H9 (cell line): ENCODE measurements around the gene CDKN2AIPNL. TPM values are rescaled to one million over a fixed set of nuclear protein-coding genes. Genes with fewer than 3 reads are reported as not detected.

Source experiments
- DNase-seq: peaks from one replicate; pipeline ENCODE4 v3.0.0-alpha.2; 2017
- H2AFZ ChIP-seq: one replicate; pipeline ENCODE4 v1.6.1; 2013; ENCODE audit warnings: mild to moderate bottlenecking, low read length, control low read depth, moderate library complexity
- H2AK5ac ChIP-seq: 2 replicates; pipeline ENCODE4 v1.6.1; 2013; ENCODE audit warnings: low read length, control low read depth, mixed read lengths; ENCODE audit not compliant: insufficient read length
- H2BK120ac ChIP-seq: one replicate; pipeline ENCODE4 v1.6.1; 2013; ENCODE audit warnings: low read depth, mild to moderate bottlenecking, low read length, control low read depth, inconsistent platforms; ENCODE audit not compliant: poor library complexity, severe bottlenecking
- H2BK12ac ChIP-seq: 2 replicates; pipeline ENCODE4 v1.6.1; 2013; ENCODE audit warnings: low read length, control low read depth, mixed read lengths, low read depth; ENCODE audit not compliant: insufficient read length
- H2BK15ac ChIP-seq: 2 replicates; pipeline ENCODE4 v1.6.1; 2013; ENCODE audit warnings: low read depth, low read length, control low read depth
- H2BK20ac ChIP-seq: one replicate; pipeline ENCODE4 v1.6.1; 2013; ENCODE audit warnings: low read depth, mild to moderate bottlenecking, low read length, control low read depth, inconsistent platforms; ENCODE audit not compliant: poor library complexity, severe bottlenecking
- H2BK5ac ChIP-seq: 2 replicates; pipeline ENCODE4 v1.6.1; 2013; ENCODE audit warnings: low read length, control low read depth, mixed read lengths; ENCODE audit not compliant: insufficient read length
- H3K14ac ChIP-seq: 2 replicates; pipeline ENCODE4 v1.6.1; 2013; ENCODE audit warnings: low read length, control low read depth; ENCODE audit not compliant: insufficient read depth
- H3K18ac ChIP-seq: 2 replicates; pipeline ENCODE4 v1.6.1; 2013; ENCODE audit warnings: low read depth, mild to moderate bottlenecking, mixed read lengths, low read length, control low read depth; ENCODE audit not compliant: insufficient read length
- H3K23ac ChIP-seq: 2 replicates; pipeline ENCODE4 v1.6.1; 2013; ENCODE audit warnings: low read length, control low read depth, mixed read lengths, low read depth; ENCODE audit not compliant: insufficient read length
- H3K23me2 ChIP-seq: 2 replicates; pipeline ENCODE4 v1.6.1; 2013; ENCODE audit warnings: low read depth, mild to moderate bottlenecking, mixed read lengths, low read length, control low read depth; ENCODE audit not compliant: insufficient read length, poor library complexity, severe bottlenecking
- H3K27ac ChIP-seq: 2 replicates; pipeline ENCODE4 v1.5.1; 2013; ENCODE audit warnings: low read length, control low read depth, mixed read lengths, low read depth; ENCODE audit not compliant: insufficient read length
- H3K27me3 ChIP-seq: 2 replicates; pipeline ENCODE4 v1.6.1; 2013; ENCODE audit warnings: low read length, control low read depth, inconsistent platforms; ENCODE audit not compliant: insufficient read depth
- H3K4ac ChIP-seq: 2 replicates; pipeline ENCODE4 v1.6.1; 2013; ENCODE audit warnings: low read depth, mild to moderate bottlenecking, control low read depth, inconsistent platforms, low read length, moderate library complexity
- H3K4me1 ChIP-seq: 2 replicates; pipeline ENCODE4 v1.6.1; 2013; ENCODE audit warnings: low read length, control low read depth, inconsistent platforms; ENCODE audit not compliant: insufficient read depth
- H3K4me2 ChIP-seq: 2 replicates; pipeline ENCODE4 v1.6.1; 2013; ENCODE audit warnings: low read length, control low read depth, mixed read lengths; ENCODE audit not compliant: insufficient read length, insufficient read depth
- H3K56ac ChIP-seq: 2 replicates; pipeline ENCODE4 v1.6.1; 2013; ENCODE audit warnings: low read depth, mild to moderate bottlenecking, mixed read lengths, low read length, control low read depth; ENCODE audit not compliant: insufficient read length
- H3K79me1 ChIP-seq: 2 replicates; pipeline ENCODE4 v1.6.1; 2013; ENCODE audit warnings: low read depth, mild to moderate bottlenecking, moderate library complexity, low read length, control low read depth, inconsistent platforms; ENCODE audit not compliant: insufficient read depth, poor library complexity, severe bottlenecking
- H3K79me2 ChIP-seq: 2 replicates; pipeline ENCODE4 v1.6.1; 2013; ENCODE audit warnings: low read length, control low read depth, inconsistent platforms; ENCODE audit not compliant: insufficient read depth
- H3K9ac ChIP-seq: 2 replicates; pipeline ENCODE4 v1.6.1; 2013; ENCODE audit warnings: low read length, control low read depth, mixed read lengths; ENCODE audit not compliant: insufficient read length; ENCODE audit errors: extremely low read depth
- H3K9me3 ChIP-seq: one replicate; pipeline ENCODE4 v1.6.1; 2013; ENCODE audit warnings: low read depth, low read length, inconsistent platforms; ENCODE audit not compliant: control insufficient read depth
- H3T11ph ChIP-seq: one replicate; pipeline ENCODE4 v1.6.1; 2013; ENCODE audit warnings: mild to moderate bottlenecking, low read length, control low read depth, inconsistent platforms
- H4K20me1 ChIP-seq: one replicate; pipeline ENCODE4 v1.6.1; 2013; ENCODE audit not compliant: control insufficient read depth, insufficient read length, insufficient read depth
- H4K5ac ChIP-seq: 2 replicates; pipeline ENCODE4 v1.6.1; 2013; ENCODE audit warnings: low read depth, mild to moderate bottlenecking, mixed read lengths, low read length, control low read depth; ENCODE audit not compliant: insufficient read length
- H4K8ac ChIP-seq: replicated peaks from 2 replicates; pipeline ENCODE4 v1.6.1; 2013; ENCODE audit warnings: low read length, control low read depth, mixed read lengths, low read depth; ENCODE audit not compliant: insufficient read length
- H4K91ac ChIP-seq: 2 replicates; pipeline ENCODE4 v1.6.1; 2013; ENCODE audit warnings: low read depth, mild to moderate bottlenecking, moderate library complexity, mixed read lengths, low read length, control low read depth; ENCODE audit not compliant: insufficient read length
- H3K27ac Mint-ChIP-seq, 3 experiments: 2 replicates in 2 of 3; 3 replicates in 1 of 3; pipeline ENCODE4 v1.8.0; 2020 to 2021; ENCODE audit warnings: mixed read lengths in 3 of 3, mild to moderate bottlenecking in 1 of 3, moderate library complexity in 1 of 3
- H3K27me3 Mint-ChIP-seq: 2 replicates; pipeline ENCODE4 v1.8.0; 2021; ENCODE audit warnings: low read depth, mild to moderate bottlenecking, moderate library complexity, mixed read lengths
- H3K36me3 Mint-ChIP-seq, 3 experiments: 2 replicates in 2 of 3; 3 replicates in 1 of 3; pipeline ENCODE4 v1.8.0; 2020 to 2021; ENCODE audit warnings: low read depth in 3 of 3, mixed read lengths in 3 of 3; ENCODE audit not compliant: insufficient read depth in 1 of 3
- H3K4me1 Mint-ChIP-seq, 2 experiments: 2 replicates each; pipeline ENCODE4 v1.8.0; 2020; ENCODE audit warnings: mixed read lengths in 2 of 2
- H3K4me3 Mint-ChIP-seq, 2 experiments: 2 replicates in 1 of 2; 3 replicates in 1 of 2; pipeline ENCODE4 v1.8.0; 2020 to 2021; ENCODE audit warnings: mild to moderate bottlenecking in 2 of 2, mixed read lengths in 2 of 2, moderate library complexity in 1 of 2
- H3K9me3 Mint-ChIP-seq, 2 experiments: 2 replicates in 1 of 2; 3 replicates in 1 of 2; pipeline ENCODE4 v1.8.0; 2020; ENCODE audit warnings: mild to moderate bottlenecking in 2 of 2, mixed read lengths in 2 of 2, moderate library complexity in 1 of 2
- CTCF ChIP-seq: fragments of 200-600 bp; sonication (generic); conservative IDR thresholded peaks from 3 replicates; pipeline ENCODE4 v1.8.0; 2021; ENCODE audit warnings: antibody characterized with exemption, mild to moderate bottlenecking
- WGBS: extraction: QIAGEN DNeasy Blood & Tissue Kit; methylation state at CpG from one replicate; pipeline ENCODE4 v1.1.7; 2013; ENCODE audit warnings: missing lambda C conversion rate, low lambda C conversion rate, mixed read lengths; ENCODE audit not compliant: insufficient read length; ENCODE audit errors: extremely low coverage; 5-methylcytosine and 5-hydroxymethylcytosine counted together
- total RNA-seq: library from RNA; stranded (reverse); gene quantifications from 2 replicates; pipeline ENCODE4 v1.2.1, GENCODE V29; 2021

The CDKN2AIPNL gene
- total RNA-seq, 1 experiment from 2014 or later: 60.0 TPM

GRCh38 chr5:134355681-134356080, 56.0 kb downstream of the CDKN2AIPNL start:
- WGBS: no CpG with 5 or more reads among the region's 5 CpGs
- Histone ChIP-seq H3K27me3 (no peaks in the 10 kb centered on the region), H4K20me1 (no peaks in the 10 kb centered on the region), H3K56ac (no peak overlapping the region), H3K79me2 (no peaks in the 10 kb centered on the region), H3T11ph (no peak overlapping the region), H3K79me1 (no peaks in the 10 kb centered on the region), H3K23me2 (no peaks in the 10 kb centered on the region), H4K8ac (no peak overlapping the region), H3K27ac (no peak overlapping the region), H3K4ac (no peak overlapping the region), H4K5ac (no peak overlapping the region), H3K18ac (no peak overlapping the region), H2BK5ac (no peak overlapping the region), H3K4me1 (no peaks in the 10 kb centered on the region), H3K9ac (no peak overlapping the region), H2BK12ac (no peak overlapping the region), H2BK120ac (no peak overlapping the region), H4K91ac (no peak overlapping the region), H2AK5ac (no peak overlapping the region), H3K23ac (no peak overlapping the region), H3K9me3 (no peaks in the 10 kb centered on the region), H3K4me2 (no peak overlapping the region), H3K14ac (no peak overlapping the region), H2BK15ac (no peak overlapping the region), H2BK20ac (no peak overlapping the region), H2AFZ (no peak overlapping the region)
- Mint-ChIP-seq H3K9me3 (no peaks in the 10 kb centered on the region), H3K27ac (no peak overlapping the region), H3K36me3 (no peaks in the 10 kb centered on the region; a peak in 2 of 7 replicates), H3K4me3 (no peak overlapping the region), H3K4me1 (no peaks in the 10 kb centered on the region), H3K27me3 (no peaks in the 10 kb centered on the region)
- no peak for DNase-seq
- no peak for TF ChIP-seq CTCF

Other genes starting within 250 kb of the CDKN2AIPNL start
- 348 and 350 TPM in 2 replicates for gene SKP1, start 234.9 kb downstream of the CDKN2AIPNL start, total RNA-seq
- gene PPP2CA, start 185.8 kb downstream of the CDKN2AIPNL start, total RNA-seq: 244 and 256 TPM in 2 replicates
- 2.5 and 2.8 TPM in 2 replicates for gene CDKL3, start 44.7 kb downstream of the CDKN2AIPNL start, total RNA-seq
- 50.3 and 50.6 TPM in 2 replicates for gene UBE2B, start 40.3 kb downstream of the CDKN2AIPNL start, total RNA-seq
- gene JADE2, start 113.8 kb upstream of the CDKN2AIPNL start, total RNA-seq: 99.7 and 101 TPM in 2 replicates
- gene SAR1B, start 220.9 kb upstream of the CDKN2AIPNL start, total RNA-seq: 29.2 and 34.3 TPM in 2 replicates
- 30.4 and 31.4 TPM in 2 replicates for gene SEC24A, start 236.9 kb upstream of the CDKN2AIPNL start, total RNA-seq